ENCODE results near the gene CHST1. TPM values are rescaled to one million over a fixed set of nuclear protein-coding genes. Genes with fewer than 3 reads are reported as not detected.

The CHST1 gene
- polyA plus RNA-seq, 2 of the 4 experiments (the other 2 are of a cell fraction), result 0.40 to 0.89 TPM

DNA sequence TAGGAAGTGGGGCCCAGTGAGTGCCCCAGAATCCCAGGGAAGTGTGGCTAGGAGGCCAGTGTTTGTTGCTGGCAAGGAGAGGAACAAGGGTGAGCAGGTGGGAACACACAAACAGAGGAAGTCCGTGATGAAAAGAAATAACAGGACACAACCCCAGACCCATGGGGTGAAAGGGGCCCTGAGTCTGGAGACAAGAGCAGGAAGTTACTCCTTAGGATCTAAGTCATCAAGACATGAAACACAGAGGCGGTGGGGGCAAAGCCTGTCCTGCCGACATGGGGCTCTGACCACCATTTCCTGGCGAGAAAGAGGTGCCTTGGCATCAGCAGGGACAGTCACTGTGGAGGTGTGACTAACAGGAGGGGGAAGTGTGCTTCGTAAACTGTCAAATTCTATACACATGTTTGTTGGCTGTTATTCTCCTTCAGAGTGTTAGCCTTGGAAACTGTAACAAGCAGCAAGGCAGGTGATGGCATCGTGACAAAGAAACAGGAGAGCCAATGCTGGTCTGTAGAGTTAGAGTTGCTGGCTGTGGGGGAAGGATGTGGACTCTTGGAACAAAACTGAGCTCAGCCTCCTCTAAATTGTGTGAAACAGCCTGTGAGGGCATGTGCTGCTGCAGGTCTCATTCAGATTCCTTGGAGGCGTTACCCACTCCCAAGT is 21.7 kb downstream of the CHST1 start:
- Histone ChIP-seq H3K4me2 (no peak overlapping the region), H3K27ac (no peak overlapping the region), H3K9me3 (peaks cover 8% of the 10 kb centered on the region; the same call in 2 of the 3 replicates), H3K4me3 (no peak overlapping the region), H3K4me1 (no peaks in the 10 kb centered on the region)
- no peak for DNase-seq (ENCODE audit: low read depth in 1 of 2, low spot score in 1 of 2)
- FAIRE-seq, result no peak
- POLR2A ChIA-PET, result no interaction called here
- no peak for ATAC-seq
- TF ChIP-seq, protein P1, sequence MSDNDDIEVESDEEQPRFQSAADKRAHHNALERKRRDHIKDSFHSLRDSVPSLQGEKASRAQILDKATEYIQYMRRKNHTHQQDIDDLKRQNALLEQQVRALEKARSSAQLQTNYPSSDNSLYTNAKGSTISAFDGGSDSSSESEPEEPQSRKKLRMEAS (IDR thresholded peaks at IDR 0.05), result no peak
- TF ChIP-seq, protein P2, sequence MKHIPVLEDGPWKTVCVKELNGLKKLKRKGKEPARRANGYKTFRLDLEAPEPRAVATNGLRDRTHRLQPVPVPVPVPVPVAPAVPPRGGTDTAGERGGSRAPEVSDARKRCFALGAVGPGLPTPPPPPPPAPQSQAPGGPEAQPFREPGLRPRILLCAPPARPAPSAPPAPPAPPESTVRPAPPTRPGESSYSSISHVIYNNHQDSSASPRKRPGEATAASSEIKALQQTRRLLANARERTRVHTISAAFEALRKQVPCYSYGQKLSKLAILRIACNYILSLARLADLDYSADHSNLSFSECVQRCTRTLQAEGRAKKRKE (CRISPR knock-in tag; IDR thresholded peaks at IDR 0.05; ENCODE audit: low read depth), result no peak
- TF ChIP-seq CEBPB (IDR thresholded peaks at IDR 0.05) (no peak), SMC3 (IDR thresholded peaks at IDR 0.05) (no peak), RARB (CRISPR knock-in tag; IDR thresholded peaks at IDR 0.05) (no peak), TP53 (CRISPR knock-in tag; IDR thresholded peaks at IDR 0.05) (no peak), HDAC2 (IDR thresholded peaks at IDR 0.05) (no peak), CTCF (IDR thresholded peaks at IDR 0.05) (no peak), JUN (IDR thresholded peaks at IDR 0.05) (no peak), ZC3H11A (IDR thresholded peaks at IDR 0.05) (no peak), RAD21 (conservative IDR thresholded peaks at IDR 0.05 in 1 of 2, IDR thresholded peaks at IDR 0.05 in 1 of 2) (no peak), JUNB (IDR thresholded peaks at IDR 0.05) (no peak), POLR2AphosphoS2 (conservative IDR thresholded peaks at IDR 0.05; ENCODE audit: low read length) (no peak), CBX8 (IDR thresholded peaks at IDR 0.05) (no peak), EHF (CRISPR knock-in tag; IDR thresholded peaks at IDR 0.05) (no peak), CHD2 (IDR thresholded peaks at IDR 0.05; ENCODE audit: low read length, partially characterized antibody) (no peak), FOSL2 (IDR thresholded peaks at IDR 0.05) (no peak), FOSL2 (CRISPR knock-in tag; IDR thresholded peaks at IDR 0.05) (no peak)
- TF ChIP-seq, protein P3, sequence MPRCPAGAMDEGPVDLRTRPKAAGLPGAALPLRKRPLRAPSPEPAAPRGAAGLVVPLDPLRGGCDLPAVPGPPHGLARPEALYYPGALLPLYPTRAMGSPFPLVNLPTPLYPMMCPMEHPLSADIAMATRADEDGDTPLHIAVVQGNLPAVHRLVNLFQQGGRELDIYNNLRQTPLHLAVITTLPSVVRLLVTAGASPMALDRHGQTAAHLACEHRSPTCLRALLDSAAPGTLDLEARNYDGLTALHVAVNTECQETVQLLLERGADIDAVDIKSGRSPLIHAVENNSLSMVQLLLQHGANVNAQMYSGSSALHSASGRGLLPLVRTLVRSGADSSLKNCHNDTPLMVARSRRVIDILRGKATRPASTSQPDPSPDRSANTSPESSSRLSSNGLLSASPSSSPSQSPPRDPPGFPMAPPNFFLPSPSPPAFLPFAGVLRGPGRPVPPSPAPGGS (IDR thresholded peaks at IDR 0.05), result no peak
- WGBS (ENCODE audit: missing lambda C conversion rate), result 8% methylated on average over 7 of the region's 7 CpGs
- CTCF ChIA-PET, result interaction anchor here (1.4 to 9.4 kb wide), 3 partner anchors 12 to 272 kb away, joined by 6 to 75 read pairs (median 20); no protein-coding TSS in a partner anchor

DNA sequence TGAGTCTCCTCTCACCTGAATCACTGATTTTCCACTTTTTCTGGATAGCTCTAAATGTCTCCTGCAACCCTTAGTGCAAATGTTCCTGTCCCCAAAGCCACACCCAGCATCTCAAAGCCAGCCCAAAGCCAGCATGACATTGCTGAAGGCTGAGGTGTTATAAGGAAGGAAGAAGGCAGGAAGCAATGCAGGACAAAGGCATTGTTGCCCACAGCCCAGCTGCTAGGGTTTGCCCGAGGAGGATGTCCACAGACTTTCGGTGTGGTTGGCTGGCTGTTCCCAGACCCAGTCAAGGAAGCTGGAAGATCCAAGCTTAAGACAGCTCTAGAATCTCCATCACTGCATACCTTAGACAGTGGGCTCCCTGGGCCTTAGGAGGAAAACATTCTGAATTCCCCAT is 23.5 kb downstream of the CHST1 start:
- Histone ChIP-seq H3K4me2 (no peak overlapping the region), H3K4me3 (no peak overlapping the region), H3K9me3 (peaks cover 14% of the 10 kb centered on the region), H3K27ac (no peak overlapping the region), H3K4me1 (no peaks in the 10 kb centered on the region)
- ATAC-seq (no peak), DNase-seq (ENCODE audit: low read depth in 1 of 2, low spot score in 1 of 2) (no peak), FAIRE-seq (no peak)
- 35% methylated on average over 2 of the region's 2 CpGs for WGBS (ENCODE audit: missing lambda C conversion rate)
- ChIA-PET CTCF (interaction anchor here (1.0 to 9.4 kb wide), 4 partner anchors 14 to 271 kb away, joined by 3 to 75 read pairs (median 12); no protein-coding TSS in a partner anchor), POLR2A (no interaction called here)
- no peak for TF ChIP-seq ZNF302 (CRISPR knock-in tag; IDR thresholded peaks at IDR 0.05)
- TF ChIP-seq, protein P1 (IDR thresholded peaks at IDR 0.05), result no peak
- no peak for TF ChIP-seq USF2 (IDR thresholded peaks at IDR 0.05)
- no peak for TF ChIP-seq REST (IDR thresholded peaks at IDR 0.05)
- TF ChIP-seq HOXB5 (CRISPR knock-in tag; IDR thresholded peaks at IDR 0.05), result no peak
- TF ChIP-seq FOSL2 (IDR thresholded peaks at IDR 0.05), result no peak
- TF ChIP-seq FOSL2 (CRISPR knock-in tag; IDR thresholded peaks at IDR 0.05), result no peak
- TF ChIP-seq CBX2 (IDR thresholded peaks at IDR 0.05; ENCODE audit: borderline replicate concordance, low read depth), result no peak
